Measurements from ENCODE around the gene TMEM200A. TPM values are rescaled to one million over a fixed set of nuclear protein-coding genes. Genes with fewer than 3 reads are reported as not detected.

TMEM200A gene
- total RNA-seq, 3 donors from 2014 or later, result 4.6 to 6.6 (median 4.8) TPM

GRCh38 chr6:130394246-130394645 is 28.4 kb downstream of the TMEM200A start:
- Histone ChIP-seq H3K27ac (peak overlapping the region in 1 of 2 donors; percentile 63), H3K4me1 (no peaks in the 10 kb centered on the region), H3K36me3 (no peaks in the 10 kb centered on the region), H3K4me3 (peak overlapping the region in 1 of 3 donors; percentile 25), H3K27me3 (no peaks in the 10 kb centered on the region), H3K9me3 (no peaks in the 10 kb centered on the region)
- no peak for DNase-seq (ENCODE audit: low spot score in 2 of 2)
- TF ChIP-seq POLR2AphosphoS5 (IDR thresholded peaks at IDR 0.05), result no peak
- TF ChIP-seq CTCF (IDR thresholded peaks at IDR 0.05), result no peak
- TF ChIP-seq POLR2A (IDR thresholded peaks at IDR 0.05), result no peak
- intact Hi-C loops (cut with DNase I; ENCODE audit: low total_unique reads), result no loop called here

GRCh38 chr6:130395164-130395563 is 29.3 kb downstream of the TMEM200A start:
- Histone ChIP-seq H3K36me3 (no peaks in the 10 kb centered on the region), H3K27ac (peak overlapping the region in 1 of 2 donors; percentile 63), H3K4me3 (no peak overlapping the region), H3K4me1 (no peaks in the 10 kb centered on the region), H3K27me3 (no peaks in the 10 kb centered on the region), H3K9me3 (no peaks in the 10 kb centered on the region)
- TF ChIP-seq POLR2AphosphoS5 (IDR thresholded peaks at IDR 0.05) (no peak), POLR2A (IDR thresholded peaks at IDR 0.05) (no peak), CTCF (IDR thresholded peaks at IDR 0.05) (no peak)
- intact Hi-C loops (cut with DNase I; ENCODE audit: low total_unique reads), result no loop called here
- DNase-seq (ENCODE audit: low spot score in 2 of 2), result no peak

- TF ChIP-seq POLR2AphosphoS5 (IDR thresholded peaks at IDR 0.05), result no peak
- no peak for TF ChIP-seq CTCF (IDR thresholded peaks at IDR 0.05)
- Histone ChIP-seq H3K4me3 (peak overlapping the region in 1 of 3 donors; percentile 43), H3K9me3 (no peaks in the 10 kb centered on the region), H3K36me3 (no peaks in the 10 kb centered on the region), H3K27me3 (no peaks in the 10 kb centered on the region), H3K27ac (no peak overlapping the region), H3K4me1 (no peaks in the 10 kb centered on the region)
- intact Hi-C loops (cut with DNase I; ENCODE audit: low total_unique reads), result no loop called here
- no peak for DNase-seq (ENCODE audit: low spot score in 2 of 2)
These were observed 30.9 kb downstream of the TMEM200A start for GRCh38 chr6:130396722-130397121.

GRCh38 chr6:130405549-130405948 is 39.7 kb downstream of the TMEM200A start:
- no peaks in the 10 kb centered on the region for H3K4me1 ChIP-seq
- no peaks in the 10 kb centered on the region for H3K36me3 ChIP-seq
- no peak for TF ChIP-seq POLR2AphosphoS5 (IDR thresholded peaks at IDR 0.05)
- TF ChIP-seq POLR2A (IDR thresholded peaks at IDR 0.05), result no peak
- TF ChIP-seq CTCF (IDR thresholded peaks at IDR 0.05), result no peak
- no peaks in the 10 kb centered on the region for H3K27me3 ChIP-seq
- H3K4me3 ChIP-seq, result no peak overlapping the region
- intact Hi-C loops (cut with DNase I; ENCODE audit: low total_unique reads), result no loop called here
- no peak overlapping the region for H3K27ac ChIP-seq
- DNase-seq (ENCODE audit: low spot score in 2 of 2), result no peak
- no peaks in the 10 kb centered on the region for H3K9me3 ChIP-seq

GRCh38 chr6:130407032-130407431 is 41.2 kb downstream of the TMEM200A start:
- DNase-seq (ENCODE audit: low spot score in 2 of 2), result no peak
- TF ChIP-seq CTCF (IDR thresholded peaks at IDR 0.05) (no peak), POLR2AphosphoS5 (IDR thresholded peaks at IDR 0.05) (no peak), POLR2A (IDR thresholded peaks at IDR 0.05) (no peak)
- H3K9me3 ChIP-seq, result no peaks in the 10 kb centered on the region
- H3K4me3 ChIP-seq, result no peak overlapping the region
- H3K27me3 ChIP-seq, result no peaks in the 10 kb centered on the region
- H3K27ac ChIP-seq, result no peak overlapping the region
- H3K36me3 ChIP-seq, result no peaks in the 10 kb centered on the region
- no peaks in the 10 kb centered on the region for H3K4me1 ChIP-seq
- intact Hi-C loops (cut with DNase I; ENCODE audit: low total_unique reads), result no loop called here
